Testis (tissue), 3 donors: ENCODE measurements around the gene SDS. TPM values are rescaled to one million over a fixed set of nuclear protein-coding genes. Genes with fewer than 3 reads are reported as not detected.

Experiments
- polyA plus RNA-seq: library from polyadenylated mRNA; stranded (reverse); fragments of 350-450 nt; fragmentation: Illumina TruSeq; extraction: RNeasy Lipid Tissue Mini Kit (QIAGEN cat#74804); gene quantifications from one replicate; pipeline ENCODE4 v1.2.3, GENCODE V29; 2014; ENCODE audit warnings: low read depth, low replicate concordance; ENCODE audit not compliant: insufficient read depth
- total RNA-seq, 2 donors: library from RNA; depleted of rRNA; stranded (reverse); fragments of >200 nt; gene quantifications; one replicate each; pipeline ENCODE4 v1.2.3, GENCODE V29; 2016

Gene SDS
- total and polyA plus RNA-seq, 3 donors from 2014 or later, result 0.34 to 0.93 TPM; not detected in 1

Other genes starting within 250 kb of the SDS start
- gene DDX54, start 218.4 kb downstream of the SDS start, total RNA-seq, result 10 to 100 TPM; 62.4 to 63.6 TPM
- gene DDX54, start 218.4 kb downstream of the SDS start, polyA plus RNA-seq, result 40.3 TPM
- gene RITA1, start 218.2 kb downstream of the SDS start, total RNA-seq, result 10 to 100 TPM; 20.9 to 22.1 TPM
- 14.3 TPM for gene RITA1, start 218.2 kb downstream of the SDS start, polyA plus RNA-seq
- gene TPCN1, start 182.4 kb downstream of the SDS start, total RNA-seq, result 10 to 100 TPM; 48.7 to 73.0 TPM
- 33.4 TPM for gene TPCN1, start 182.4 kb downstream of the SDS start, polyA plus RNA-seq
- 10 to 100 TPM; 78.0 to 88.3 TPM for gene SLC8B1, start 68.8 kb downstream of the SDS start, total RNA-seq
- 41.2 TPM for gene SLC8B1, start 68.8 kb downstream of the SDS start, polyA plus RNA-seq
- 100 to 1,000 TPM; 120 to 126 TPM for gene PLBD2, start 45.3 kb downstream of the SDS start, total RNA-seq
- 110 TPM for gene PLBD2, start 45.3 kb downstream of the SDS start, polyA plus RNA-seq
- 10 to 100 TPM; 15.9 to 25.2 TPM for gene SDSL, start 18.5 kb upstream of the SDS start, total RNA-seq
- gene SDSL, start 18.5 kb upstream of the SDS start, polyA plus RNA-seq, result 16.3 TPM
- under 1 TPM in 1 of 2 donors, not detected in 1; 0.12 TPM for gene LHX5, start 68.0 kb upstream of the SDS start, total RNA-seq
- gene LHX5, start 68.0 kb upstream of the SDS start, polyA plus RNA-seq, result 0.11 TPM